NCI-H524 treated with DMSO at 0.1 percent for 48 hours (cell line): ENCODE data around the gene FRS3.
A peak's percentile ranks its signal among the peaks of the same experiment; 100 is the strongest.
"Not testable (repeated sequence)": the region's sequence is repeated elsewhere in the genome, so short reads cannot be mapped to it uniquely, and the experiment has no call there.

Experiments
- DNase-seq: peaks from one replicate; lab custom pipeline; 2025; lab: John Stamatoyannopoulos, UW

FRS3 gene, protein sequence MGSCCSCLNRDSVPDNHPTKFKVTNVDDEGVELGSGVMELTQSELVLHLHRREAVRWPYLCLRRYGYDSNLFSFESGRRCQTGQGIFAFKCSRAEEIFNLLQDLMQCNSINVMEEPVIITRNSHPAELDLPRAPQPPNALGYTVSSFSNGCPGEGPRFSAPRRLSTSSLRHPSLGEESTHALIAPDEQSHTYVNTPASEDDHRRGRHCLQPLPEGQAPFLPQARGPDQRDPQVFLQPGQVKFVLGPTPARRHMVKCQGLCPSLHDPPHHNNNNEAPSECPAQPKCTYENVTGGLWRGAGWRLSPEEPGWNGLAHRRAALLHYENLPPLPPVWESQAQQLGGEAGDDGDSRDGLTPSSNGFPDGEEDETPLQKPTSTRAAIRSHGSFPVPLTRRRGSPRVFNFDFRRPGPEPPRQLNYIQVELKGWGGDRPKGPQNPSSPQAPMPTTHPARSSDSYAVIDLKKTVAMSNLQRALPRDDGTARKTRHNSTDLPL

DNA sequence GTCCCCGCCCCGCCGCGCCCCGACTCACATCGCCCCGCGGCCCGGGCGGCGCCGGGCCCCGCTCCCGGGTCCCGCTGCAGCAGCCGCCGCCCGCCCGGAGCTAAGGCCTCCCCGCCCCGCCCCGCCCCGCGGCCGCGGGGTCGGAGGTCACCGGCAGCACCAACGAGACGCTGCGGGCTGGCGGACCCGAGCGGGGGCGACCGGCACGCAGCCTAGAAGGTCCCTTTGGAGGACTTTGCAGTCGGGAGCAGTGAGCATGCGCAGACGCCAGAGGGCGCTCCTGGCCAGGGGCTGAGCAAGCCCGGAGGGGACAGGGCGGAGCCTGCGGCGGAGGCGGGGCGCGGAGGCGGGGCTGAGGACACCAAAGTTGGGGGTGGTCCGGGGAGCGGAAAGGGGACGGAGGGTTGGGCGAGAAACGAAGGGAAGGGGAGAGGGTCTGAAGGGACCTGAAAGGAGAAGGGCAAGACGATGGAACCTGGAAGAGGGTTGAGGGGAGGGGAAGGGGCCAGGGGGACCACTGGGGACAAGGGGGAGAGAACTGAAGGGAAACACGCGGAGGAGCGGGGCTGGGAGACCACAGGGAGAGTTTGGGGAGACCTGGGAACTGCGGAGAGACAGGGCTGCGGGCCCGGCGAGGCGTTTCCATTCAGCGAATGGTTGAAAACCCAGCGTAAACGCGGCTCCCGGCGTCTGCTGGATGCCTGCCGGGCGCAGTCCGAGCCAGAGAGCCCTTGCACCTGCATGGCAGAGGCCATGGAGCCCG is at the start of gene FRS3:
FRS3 (minus strand) TSS at position 113 of the 763 bp plus-strand sequence. CDS start 2,913 bp downstream, outside the sequence.
- DNase-seq = peak; percentile 45

DNA sequence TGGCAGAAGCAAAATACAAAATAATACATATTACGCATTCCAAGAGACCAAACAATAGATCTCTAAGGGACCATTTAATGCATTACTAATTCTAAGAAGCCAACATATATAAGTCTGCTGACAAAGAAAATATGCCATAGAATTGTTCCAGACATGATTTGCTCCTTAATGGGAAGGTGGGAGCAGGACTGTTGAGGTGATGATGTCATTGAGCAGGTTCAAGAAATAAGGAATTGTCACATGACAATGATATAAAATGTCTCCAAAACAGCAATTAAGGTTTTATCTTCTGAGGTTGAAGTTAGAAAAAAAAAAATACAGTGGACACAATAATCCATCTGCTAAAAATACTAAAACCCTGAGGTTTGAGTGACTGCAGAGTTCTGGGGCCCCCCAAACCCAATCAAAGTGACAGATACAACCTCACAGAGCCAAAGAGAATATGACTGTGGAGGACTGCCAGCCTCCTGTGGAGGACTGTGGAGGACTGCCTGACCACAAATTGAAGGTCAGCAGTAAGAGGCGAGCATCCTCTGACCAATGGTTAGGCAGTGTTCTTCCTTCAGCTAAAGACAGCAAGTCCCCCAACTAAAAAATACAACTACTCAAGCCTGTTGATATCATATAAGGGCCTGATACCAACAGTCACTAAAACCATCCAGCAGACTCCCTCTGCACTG is 46.8 kb upstream of the FRS3 start:
- no peak for DNase-seq

DNA sequence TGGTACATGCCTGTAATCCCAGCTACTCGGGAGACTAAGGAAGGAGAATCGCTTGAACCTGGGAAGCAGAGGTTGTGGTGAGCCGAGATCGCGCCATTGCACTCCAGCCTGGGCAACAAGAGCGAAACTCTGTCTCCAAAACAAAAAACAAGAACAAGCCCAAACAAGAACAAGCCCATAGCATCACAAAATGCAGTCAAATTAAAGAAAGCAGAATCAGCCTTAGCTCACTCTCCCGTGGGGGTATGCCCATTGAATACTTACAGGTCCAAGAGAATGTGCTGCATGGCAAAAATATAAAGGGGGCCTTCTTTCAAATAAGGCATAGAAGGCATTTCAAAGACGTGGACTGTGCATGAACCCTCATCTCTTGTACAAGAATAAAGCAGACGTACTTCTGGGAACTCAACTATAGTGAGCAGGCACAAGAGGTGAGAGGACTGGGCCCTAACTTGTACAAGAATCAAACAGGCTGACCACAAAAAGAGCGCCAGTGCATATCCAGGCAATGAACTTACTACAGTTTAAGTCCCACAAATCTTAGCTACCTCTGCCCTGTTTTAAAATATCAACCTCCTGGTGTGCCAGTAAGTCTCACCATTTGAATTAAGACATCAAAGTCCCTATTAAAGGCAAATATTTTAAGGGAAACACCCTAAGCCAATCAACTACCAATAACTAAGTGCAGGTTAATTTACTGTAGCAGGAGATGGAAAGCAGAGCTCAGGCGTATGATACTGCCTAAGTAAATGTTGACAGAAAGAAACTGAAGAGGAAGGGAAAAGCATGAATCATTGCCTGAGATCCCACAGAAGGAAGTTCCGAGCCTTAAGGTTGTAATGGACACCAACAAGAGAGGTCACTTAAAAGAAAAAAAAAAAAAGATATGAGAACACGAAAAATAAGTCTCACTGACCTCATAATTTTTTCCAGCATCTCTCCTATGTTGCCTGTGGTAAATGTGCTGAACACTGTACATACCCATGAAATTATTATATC is 45.2 kb upstream of the FRS3 start:
- DNase-seq = no peak

DNA sequence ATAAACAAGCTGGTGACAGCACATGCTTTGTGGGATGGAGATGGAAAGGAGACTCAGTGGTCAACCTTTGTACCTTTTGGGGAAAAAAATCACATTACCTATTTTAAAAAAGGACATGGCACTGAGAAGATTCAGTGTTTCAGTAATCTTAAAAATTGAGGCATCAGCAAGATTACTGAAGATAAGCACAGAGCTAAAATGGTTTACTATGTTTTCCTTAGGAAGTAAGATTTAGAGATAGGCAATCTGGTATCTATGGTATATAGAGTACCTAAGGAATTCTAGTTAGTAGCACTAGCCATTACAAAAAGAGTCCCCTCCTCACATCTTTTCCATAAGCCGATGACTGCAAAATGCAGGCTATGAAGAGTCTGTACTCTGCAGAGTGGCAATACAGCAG is 43.5 kb upstream of the FRS3 start:
- no peak for DNase-seq

DNA sequence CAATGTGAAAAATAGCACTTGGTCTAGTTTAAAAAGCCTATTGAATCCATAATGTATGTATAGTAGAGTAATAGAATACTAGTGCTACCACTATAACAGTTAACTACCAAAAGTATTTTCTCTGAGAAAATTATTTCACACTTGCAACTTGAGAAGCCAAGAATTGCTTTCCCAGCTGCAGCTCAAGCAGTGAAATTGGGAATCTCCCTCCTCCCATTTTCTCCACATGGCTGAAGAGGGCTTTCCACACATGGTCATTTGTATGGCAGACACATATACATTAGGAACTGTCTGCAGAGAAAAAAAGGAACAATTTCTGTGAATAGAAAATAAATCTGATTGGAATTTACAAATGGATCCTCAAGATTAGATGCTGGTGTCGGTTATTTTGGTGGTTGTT is 42.3 kb upstream of the FRS3 start:
- DNase-seq = no peak

DNA sequence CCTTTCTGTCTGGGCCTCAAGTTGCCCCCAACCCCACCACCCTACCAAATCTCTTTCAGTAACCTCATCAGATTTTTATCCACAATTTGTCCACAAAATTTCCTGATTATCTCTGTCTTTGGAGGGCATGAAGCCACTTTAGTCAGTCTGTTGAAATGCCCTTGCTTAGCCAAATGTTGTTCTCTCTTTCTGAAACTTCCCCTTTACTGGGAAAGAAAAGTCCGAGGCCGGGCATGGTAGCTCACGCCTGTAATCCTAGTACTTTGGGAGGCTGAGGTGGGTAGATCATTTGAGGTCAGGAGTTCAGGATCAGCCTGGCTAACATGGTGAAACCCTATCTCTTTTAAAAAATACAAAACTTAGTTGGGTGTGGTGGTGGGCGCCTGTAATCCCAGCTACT is 41.6 kb upstream of the FRS3 start:
- no peak for DNase-seq

DNA sequence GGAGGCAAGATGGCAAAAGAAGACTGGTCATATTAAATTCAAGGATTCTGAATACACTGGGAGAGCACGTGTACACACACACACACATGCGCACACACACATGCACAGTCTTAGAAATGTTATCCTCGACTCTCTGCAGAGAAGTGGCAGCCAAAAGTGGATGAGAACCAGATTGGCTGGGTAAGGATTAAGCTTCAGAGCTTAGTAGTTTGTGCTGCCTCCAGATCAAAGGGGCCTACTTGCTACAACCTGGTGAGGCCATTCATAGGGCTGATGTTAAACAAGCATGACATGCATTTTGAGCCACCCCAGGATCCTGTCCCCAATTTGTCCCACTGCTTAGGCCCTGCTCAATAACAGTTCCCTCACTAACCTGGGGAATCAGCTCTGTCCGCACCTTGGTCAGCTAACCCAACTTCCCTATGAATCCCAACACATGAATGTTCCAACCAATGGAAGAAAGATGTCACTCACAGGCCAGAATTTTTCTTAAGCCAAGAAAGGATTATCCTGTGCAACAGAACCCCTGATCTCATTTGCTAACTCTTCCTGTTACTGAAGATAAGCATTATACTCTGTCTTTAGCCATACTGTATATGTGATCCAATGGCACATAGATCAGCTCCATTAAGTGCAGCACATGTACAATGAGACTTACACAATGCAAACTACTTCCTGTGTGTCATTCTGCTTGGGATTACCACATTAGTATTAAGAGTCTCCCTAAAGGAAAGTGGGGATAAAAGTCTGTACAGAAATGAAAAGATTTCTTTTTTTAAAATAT is 38.8 kb upstream of the FRS3 start:
- DNase-seq = peak; percentile 86

DNA sequence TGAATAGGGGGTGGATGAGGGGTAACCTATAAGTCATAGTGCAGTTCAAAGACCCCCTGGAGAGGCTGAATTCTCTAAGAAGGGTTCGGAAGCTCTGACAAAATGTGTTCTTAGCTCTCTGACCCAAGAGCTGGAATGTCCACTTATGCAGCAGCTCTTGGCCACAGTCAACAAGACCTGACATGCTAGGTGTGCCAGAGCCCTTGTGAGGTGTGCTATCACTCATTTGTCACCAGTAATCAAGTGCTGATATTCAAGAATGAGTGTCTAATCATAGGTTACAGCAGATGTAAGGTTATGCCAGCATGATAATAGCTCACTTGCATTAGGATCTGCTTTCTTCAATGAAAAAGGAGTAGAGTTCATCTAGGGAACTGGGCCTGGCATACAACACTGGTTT is 35.9 kb upstream of the FRS3 start:
- no peak for DNase-seq

DNA sequence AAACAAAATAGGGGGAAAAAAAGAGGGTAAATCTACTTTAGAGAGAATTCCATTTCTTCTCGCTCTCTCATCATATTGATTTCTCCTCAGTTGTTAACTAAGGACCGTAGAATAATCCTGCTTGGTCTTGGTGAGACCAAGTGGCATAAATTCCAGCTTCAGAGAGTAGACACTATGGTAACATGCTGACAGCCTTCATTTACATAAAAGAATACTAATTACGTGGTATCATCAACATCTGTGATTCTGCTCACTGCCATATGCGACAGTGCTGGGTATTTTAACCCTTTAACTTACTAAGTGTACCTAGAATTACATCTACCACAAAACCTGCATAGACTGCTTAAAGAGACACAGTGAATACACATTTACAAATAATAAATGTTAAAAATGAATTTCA is 34.9 kb upstream of the FRS3 start:
- no peak for DNase-seq

DNA sequence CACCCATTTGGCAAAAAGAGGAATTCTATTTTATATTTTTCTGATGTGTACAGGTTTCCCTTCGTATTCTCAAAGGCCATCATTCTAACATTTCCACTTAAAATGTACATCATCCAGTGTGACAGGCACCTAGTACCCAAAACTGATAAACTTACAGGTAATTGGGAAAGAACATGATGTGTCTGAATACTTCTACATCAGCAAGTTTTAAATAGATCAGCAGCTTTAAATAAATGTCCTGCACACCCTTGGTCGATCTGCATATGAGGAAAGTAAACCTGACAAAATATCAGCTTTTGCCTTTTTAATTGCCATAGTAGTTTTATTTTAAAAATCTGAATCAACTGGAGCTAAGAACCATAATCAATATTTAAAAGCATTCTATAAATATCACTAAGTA is 34.3 kb upstream of the FRS3 start:
- DNase-seq = no peak

DNA sequence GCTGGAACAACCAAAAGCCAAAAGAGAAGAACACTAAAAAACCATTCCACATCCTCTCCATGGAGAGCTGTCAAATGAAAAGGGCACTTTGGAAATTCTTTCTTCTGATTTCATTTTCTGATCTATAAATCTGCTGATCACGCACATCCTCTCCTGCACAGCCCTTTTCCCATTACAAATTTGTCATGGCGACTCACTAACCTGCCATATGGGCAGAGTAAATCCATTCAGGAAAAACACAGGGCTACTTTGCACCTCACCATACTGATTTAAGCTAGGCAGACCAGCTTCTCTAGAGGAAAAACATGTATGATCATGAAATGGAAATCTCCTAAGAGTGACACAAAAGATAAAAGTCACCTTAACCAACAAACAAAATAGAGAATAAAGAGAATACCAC is 33.8 kb upstream of the FRS3 start:
- DNase-seq = no peak

DNA sequence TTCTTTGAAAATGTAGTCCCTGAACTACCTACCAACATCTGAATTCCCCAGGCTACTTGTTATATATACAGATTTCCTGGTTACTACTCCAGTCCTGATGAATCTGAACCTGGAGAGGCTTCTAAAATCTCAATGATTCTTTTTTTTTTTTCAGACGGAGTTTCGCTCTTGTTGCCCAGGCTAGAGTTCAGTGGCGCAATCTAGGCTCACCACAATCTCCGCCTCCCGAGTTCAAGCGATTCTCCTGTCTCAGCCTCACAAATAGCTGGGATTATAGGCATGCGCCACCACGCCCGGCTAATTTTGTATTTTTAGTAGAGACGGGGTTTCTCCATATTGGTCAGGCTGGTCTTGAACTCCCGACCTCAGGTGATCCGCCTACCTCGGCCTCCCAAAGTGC is 32.2 kb upstream of the FRS3 start:
- DNase-seq = not testable (repeated sequence)

DNA sequence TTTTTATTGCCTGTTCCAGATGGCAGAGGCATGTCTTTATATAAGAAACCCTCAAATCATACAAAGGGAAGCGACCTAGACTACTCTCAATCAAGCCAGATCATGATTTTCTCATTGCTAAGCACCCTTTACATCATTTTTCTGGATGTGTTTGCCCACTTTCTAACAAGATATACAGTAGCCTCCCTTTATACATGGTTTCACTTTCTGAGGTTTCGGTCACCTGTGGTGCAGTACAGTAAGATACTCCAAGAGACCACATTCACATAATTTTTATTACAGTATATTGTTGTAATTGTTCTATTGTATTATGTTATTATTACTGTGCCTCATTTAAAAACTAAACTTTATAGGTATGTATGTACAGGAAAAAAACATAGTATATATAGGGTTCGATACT is 31.4 kb upstream of the FRS3 start:
- DNase-seq = no peak

DNA sequence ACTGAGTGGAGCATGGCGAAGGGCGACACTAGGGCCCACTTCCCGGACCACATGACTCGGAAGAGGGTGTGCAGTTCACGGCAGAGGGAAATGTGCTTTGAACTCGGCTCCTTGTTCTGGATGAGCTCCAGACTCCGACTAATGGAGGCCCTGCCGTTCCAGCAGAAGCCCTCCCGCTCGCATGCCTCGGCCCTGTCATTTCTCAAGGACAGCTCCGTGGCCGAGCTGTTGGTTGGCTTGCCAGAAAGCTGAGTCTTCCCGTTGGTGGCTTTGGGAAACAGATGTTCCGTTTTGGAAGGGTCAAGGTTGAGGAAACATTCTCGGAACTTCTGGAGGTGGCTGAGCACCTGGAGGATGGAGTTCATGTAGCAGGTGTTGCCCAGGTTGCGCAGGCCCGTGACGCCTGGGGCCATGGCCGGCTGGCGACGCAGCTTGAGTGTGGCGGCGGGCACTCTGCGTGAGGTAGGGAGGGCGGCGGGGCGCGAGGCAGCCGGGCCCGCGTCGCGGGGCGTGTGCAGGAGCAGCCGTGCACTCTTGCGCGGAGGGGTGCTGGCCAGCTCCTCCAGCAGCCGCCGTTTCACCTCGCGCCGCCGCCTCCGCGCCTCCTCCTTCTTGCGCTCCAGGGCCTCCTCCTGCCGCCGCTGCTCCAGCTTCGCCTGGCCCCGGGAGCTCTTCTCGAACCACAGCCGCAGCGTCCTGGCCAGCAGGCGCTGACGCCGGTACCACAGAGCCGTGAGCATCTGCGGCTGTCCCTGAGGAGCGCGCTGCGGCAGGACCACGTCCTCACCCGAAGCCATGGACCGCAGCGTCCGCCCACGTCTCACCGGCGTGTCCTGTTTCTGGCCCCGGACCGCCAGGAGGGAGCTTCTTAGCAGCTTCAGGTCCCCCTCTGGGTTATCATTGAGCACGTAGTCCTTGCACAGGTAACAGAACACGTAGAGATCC is 26.4 kb upstream of the FRS3 start:
- no peak for DNase-seq

DNA sequence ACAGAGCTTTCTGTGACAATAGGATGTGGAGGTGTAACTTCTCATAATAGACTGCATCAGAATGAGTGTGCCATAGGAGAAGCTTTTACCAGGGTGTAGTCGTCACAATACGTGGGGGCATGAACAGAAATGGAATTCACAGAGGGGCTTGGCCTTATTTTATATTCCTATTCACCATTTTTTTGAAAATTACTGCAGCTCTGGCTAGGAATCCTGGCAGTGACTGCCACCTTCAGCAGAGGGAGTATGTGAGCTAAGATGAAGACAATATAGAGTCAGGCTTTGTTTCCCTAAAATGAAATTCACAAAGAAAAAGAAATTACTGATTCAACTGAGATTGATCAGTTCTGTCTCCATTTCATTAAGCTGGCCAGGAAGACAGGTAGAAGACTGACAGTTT is 21.7 kb upstream of the FRS3 start:
- DNase-seq = no peak

DNA sequence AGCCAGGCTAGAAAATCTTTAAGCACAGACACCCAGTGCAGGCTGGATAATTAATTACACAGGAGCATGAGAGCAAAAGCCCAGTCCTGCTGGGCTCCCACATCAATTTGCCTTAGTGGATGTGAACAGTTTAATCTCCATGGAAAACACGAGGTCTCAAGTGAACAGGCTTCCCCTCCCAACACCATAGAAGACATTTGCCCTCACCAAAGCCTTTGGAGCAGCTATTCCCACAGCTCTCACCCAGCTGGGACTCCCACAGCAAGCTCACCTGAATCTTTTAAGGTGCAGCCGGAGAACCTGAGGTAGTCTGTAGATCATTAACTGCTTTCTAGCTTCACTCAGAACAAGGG is 19.8 kb upstream of the FRS3 start:
- no peak for DNase-seq

DNA sequence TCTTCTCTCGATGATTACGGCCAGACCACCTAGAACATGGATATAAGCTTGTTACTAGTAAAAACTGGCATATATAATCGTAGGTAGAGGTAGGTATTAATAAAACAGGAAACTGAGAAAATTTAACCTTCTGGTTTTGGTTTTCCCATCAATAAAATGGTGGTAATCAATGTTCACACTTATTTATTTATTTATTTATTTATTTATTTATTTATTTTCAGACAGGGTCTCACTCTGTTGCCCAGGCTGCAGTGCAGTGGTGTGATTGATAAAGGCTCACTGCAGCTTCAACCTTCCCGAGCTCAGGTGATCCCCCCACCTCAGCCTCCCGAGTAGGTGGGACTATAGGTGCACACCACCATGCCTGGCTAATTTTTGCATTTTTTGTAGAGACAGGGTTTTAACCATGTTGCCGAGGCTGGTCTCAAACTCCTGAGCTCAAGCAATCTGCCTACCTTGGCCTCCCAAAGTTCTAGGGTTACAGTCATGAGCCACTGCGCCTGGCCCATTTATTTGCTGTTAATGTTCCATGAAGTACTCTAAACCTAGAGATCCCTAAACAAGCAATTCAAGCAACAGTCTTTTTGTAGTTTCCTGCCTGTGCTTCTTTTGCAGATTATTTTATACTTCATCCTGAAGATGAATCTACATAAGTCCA is 19.3 kb upstream of the FRS3 start:
- DNase-seq = no peak

DNA sequence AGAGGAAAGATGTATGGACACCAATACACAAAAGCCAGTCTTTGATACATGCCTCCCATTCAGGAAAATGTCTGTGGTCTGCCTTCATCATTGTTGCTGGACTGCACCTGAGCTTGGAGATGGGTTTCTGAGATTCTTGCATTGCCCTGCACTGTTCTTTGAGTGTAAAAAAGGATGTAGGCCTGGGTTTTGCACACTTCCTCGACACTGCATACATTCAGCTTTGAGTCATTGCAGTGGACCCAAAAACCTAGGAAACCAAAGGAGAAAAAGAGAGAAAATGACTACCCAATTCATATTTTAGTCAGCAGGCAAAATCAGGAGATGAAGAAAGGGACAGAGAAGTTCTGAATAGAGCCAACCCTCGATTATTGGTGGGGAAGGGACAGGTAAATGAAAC is 16.8 kb upstream of the FRS3 start:
- DNase-seq = no peak

DNA sequence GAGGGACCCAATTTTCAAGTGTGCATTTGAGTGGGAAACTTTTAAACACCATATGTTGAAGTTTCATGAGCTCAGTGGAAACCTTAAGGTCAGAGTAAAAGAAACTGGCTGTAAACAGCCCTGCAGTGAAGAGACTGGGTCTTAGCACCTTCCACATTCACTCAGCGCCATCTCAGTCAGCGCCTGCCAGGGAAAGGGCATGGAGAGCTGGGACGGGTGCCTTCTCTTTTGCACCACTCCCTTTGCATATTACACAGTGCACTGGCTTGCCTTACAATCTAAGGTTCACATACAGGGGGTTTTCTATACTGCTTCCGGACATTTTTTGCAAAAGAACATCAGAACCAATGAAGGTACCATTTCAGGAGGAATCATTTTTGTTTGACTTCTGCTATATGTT is 12.3 kb upstream of the FRS3 start:
- DNase-seq = no peak
